ENCODE data around the gene ZPR1.

DNA sequence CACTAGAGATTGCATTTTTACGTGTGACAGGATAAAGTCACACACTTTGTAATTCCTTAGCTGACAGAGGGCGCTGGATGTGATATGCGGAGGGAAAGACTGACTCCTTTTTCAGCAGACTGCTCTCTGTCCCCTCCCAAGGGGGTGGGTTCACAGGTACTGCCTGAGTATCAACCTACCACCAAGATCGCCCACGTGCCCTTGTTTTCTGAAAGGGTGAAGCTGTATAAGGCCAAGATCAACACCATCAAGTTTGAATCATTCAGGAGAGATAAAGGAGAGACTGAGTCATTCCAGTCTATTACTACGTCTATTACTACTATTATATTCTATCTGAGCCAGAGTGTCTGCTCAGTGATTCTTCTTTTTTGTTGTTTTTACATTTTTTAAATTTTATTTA is 45.7 kb downstream of the ZPR1 start:
- TF ChIP-seq MXI1 (conservative IDR thresholded peaks at IDR 0.05; ENCODE audit: poor library complexity, severe bottlenecking) (no peak), SMC3 (conservative IDR thresholded peaks at IDR 0.05; ENCODE audit: poor library complexity) (no peak), EP300 (conservative IDR thresholded peaks at IDR 0.05; ENCODE audit: poor library complexity, severe bottlenecking) (no peak)
- TF ChIP-seq, protein P1, sequence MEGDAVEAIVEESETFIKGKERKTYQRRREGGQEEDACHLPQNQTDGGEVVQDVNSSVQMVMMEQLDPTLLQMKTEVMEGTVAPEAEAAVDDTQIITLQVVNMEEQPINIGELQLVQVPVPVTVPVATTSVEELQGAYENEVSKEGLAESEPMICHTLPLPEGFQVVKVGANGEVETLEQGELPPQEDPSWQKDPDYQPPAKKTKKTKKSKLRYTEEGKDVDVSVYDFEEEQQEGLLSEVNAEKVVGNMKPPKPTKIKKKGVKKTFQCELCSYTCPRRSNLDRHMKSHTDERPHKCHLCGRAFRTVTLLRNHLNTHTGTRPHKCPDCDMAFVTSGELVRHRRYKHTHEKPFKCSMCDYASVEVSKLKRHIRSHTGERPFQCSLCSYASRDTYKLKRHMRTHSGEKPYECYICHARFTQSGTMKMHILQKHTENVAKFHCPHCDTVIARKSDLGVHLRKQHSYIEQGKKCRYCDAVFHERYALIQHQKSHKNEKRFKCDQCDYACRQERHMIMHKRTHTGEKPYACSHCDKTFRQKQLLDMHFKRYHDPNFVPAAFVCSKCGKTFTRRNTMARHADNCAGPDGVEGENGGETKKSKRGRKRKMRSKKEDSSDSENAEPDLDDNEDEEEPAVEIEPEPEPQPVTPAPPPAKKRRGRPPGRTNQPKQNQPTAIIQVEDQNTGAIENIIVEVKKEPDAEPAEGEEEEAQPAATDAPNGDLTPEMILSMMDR (IDR thresholded peaks at IDR 0.05; ENCODE audit: poor library complexity, severe bottlenecking) = no peak
